Small intestine (tissue), 7 donors: ENCODE measurements around the gene APBB1. TPM values are rescaled to one million over a fixed set of nuclear protein-coding genes. Genes with fewer than 3 reads are reported as not detected.
A peak's percentile ranks its signal among the peaks of the same experiment; 100 is the strongest.
"Not testable (repeated sequence)": the region's sequence is repeated elsewhere in the genome, so short reads cannot be mapped to it uniquely, and the experiment has no call there.

ENCODE experiments used
- DNase-seq, 2 donors: peaks; one replicate each; pipeline versions ENCODE4 v3.0.0 to v3.0.0-alpha.2; 2013
- FAIRE-seq: peaks from 2 replicates; lab custom pipeline; 2012; peaks lifted over from hg19 to GRCh38; lab: Jason Lieb, UNC
- H3K27ac ChIP-seq, 3 donors: one replicate each; pipeline ENCODE4 v1.5.1; 2013; ENCODE audit warnings: low read length in 2 of 3, mild to moderate bottlenecking in 2 of 3, control low read depth in 1 of 3, inconsistent platforms in 1 of 3, low read depth in 1 of 3, moderate library complexity in 1 of 3
- H3K27me3 ChIP-seq, 3 donors: one replicate each; pipeline ENCODE4 v1.6.1; 2013; ENCODE audit warnings: low read length in 3 of 3, inconsistent platforms in 1 of 3; ENCODE audit not compliant: control insufficient read depth in 3 of 3, insufficient read depth in 3 of 3
- H3K36me3 ChIP-seq, 3 donors: one replicate each; pipeline ENCODE4 v1.6.1; 2013; ENCODE audit warnings: low read length in 3 of 3, inconsistent platforms in 1 of 3, low read depth in 1 of 3, mild to moderate bottlenecking in 1 of 3, moderate library complexity in 1 of 3; ENCODE audit not compliant: control insufficient read depth in 3 of 3, insufficient read depth in 2 of 3
- H3K4me1 ChIP-seq, 3 donors: one replicate each; pipeline ENCODE4 v1.6.1; 2013; ENCODE audit warnings: low read length in 2 of 3, inconsistent platforms in 1 of 3, low read depth in 1 of 3, mild to moderate bottlenecking in 1 of 3, moderate library complexity in 1 of 3; ENCODE audit not compliant: control insufficient read depth in 3 of 3, insufficient read depth in 2 of 3
- H3K4me3 ChIP-seq, 3 donors: one replicate each; pipeline ENCODE4 v1.5.1; 2013; ENCODE audit warnings: low read length in 3 of 3, control low read depth in 1 of 3, inconsistent platforms in 1 of 3, low read depth in 1 of 3, mild to moderate bottlenecking in 1 of 3, moderate library complexity in 1 of 3
- H3K9me3 ChIP-seq, 2 donors: one replicate each; pipeline ENCODE4 v1.6.1; 2013; ENCODE audit warnings: low read depth in 1 of 2, low read length in 1 of 2; ENCODE audit not compliant: control insufficient read depth in 2 of 2, insufficient read depth in 1 of 2
- WGBS, 3 donors: extraction: QIAGEN DNeasy Blood & Tissue Kit; methylation state at CpG; one replicate each; pipeline ENCODE4 v1.1.7; 2013; 5-methylcytosine and 5-hydroxymethylcytosine counted together
- polyA plus RNA-seq, 4 donors: library from polyadenylated mRNA; stranded (reverse) in 3 of 4; unstranded in 1 of 4; fragments of 200-250 nt in 3 of 4; fragments of 120-200 nt in 1 of 4; gene quantifications; one replicate each; pipeline versions ENCODE4 v1.2.1 to v1.2.3, GENCODE V29; 2013
- donor health status: healthy with polysubstance abuse.
- donor health status: control.
- donor health status: control.
- donor health status: Bipolar disorder and iron deficiency.
- donor health status: healthy.

The APBB1 gene
- polyA plus RNA-seq, 4 donors = 2.5 to 17.8 (median 11.9) TPM

- peaks cover 0 to 35% (median 3%) of the 10 kb centered on the region in 3 donors for H3K36me3 ChIP-seq
- 92 to 100% (median 95%) methylated on average over 4 of the region's 4 CpGs for WGBS, 3 donors
- H3K27me3 ChIP-seq, DNase-seq, H3K9me3 ChIP-seq, H3K27ac ChIP-seq, H3K4me3 ChIP-seq, FAIRE-seq: not testable (repeated sequence)
- H3K4me1 ChIP-seq = peaks cover 3 to 26% (median 6%) of the 10 kb centered on the region in 3 donors
These were observed 26.6 kb downstream of the APBB1 start for GRCh38 chr11:6392251-6392650.

- Histone ChIP-seq H3K4me1 (peaks cover 3 to 27% (median 6%) of the 10 kb centered on the region in 3 donors), H3K9me3 (no peaks in the 10 kb centered on the region), H3K4me3 (peak overlapping the region in 1 of 3 donors; percentile 95), H3K27ac (no peak overlapping the region), H3K27me3 (no peaks in the 10 kb centered on the region), H3K36me3 (peaks cover 0 to 31% (median 3%) of the 10 kb centered on the region in 3 donors)
- FAIRE-seq (no peak), DNase-seq (no peak)
- 94 to 96% (median 94%) methylated on average over 10 to 18 of the region's 18 CpGs for WGBS, 3 donors
These were observed 27.3 kb downstream of the APBB1 start for GRCh38 chr11:6391537-6392134.

GRCh38 chr11:6390718-6391469 lies 28.0 kb downstream of the APBB1 start:
- FAIRE-seq = no peak
- Histone ChIP-seq H3K27ac (peak overlapping the region; percentile 79 to 90 (median 89)), H3K9me3 (no peaks in the 10 kb centered on the region), H3K4me1 (peaks cover 3 to 27% (median 6%) of the 10 kb centered on the region in 3 donors), H3K4me3 (peak overlapping the region; percentile 70 to 95 (median 74)), H3K36me3 (peaks cover 0 to 28% (median 3%) of the 10 kb centered on the region in 3 donors), H3K27me3 (no peaks in the 10 kb centered on the region)
- WGBS, 3 donors = 34 to 38% (median 38%) methylated on average over 18 to 19 of the region's 19 CpGs
- DNase-seq = no peak

GRCh38 chr11:6389905-6390717 lies 28.8 kb downstream of the APBB1 start, which contains the start of gene SMPD1:
TSS of gene SMPD1 (plus strand) at chr11:6390474. CDS start at chr11:6390599, 125 bp downstream.
- H3K9me3 ChIP-seq = no peaks in the 10 kb centered on the region
- peak within 1 kb of the TSS; percentile 70 to 95 (median 74) for H3K4me3 ChIP-seq
- no peak for FAIRE-seq
- no peaks in the 10 kb centered on the region for H3K27me3 ChIP-seq
- peak within 1 kb of the TSS; percentile 89 to 94 (median 89) for H3K27ac ChIP-seq
- peaks cover 0 to 20% (median 3%) of the 10 kb centered on the region in 3 donors for H3K36me3 ChIP-seq
- H3K4me1 ChIP-seq = peaks cover 3 to 27% (median 6%) of the 10 kb centered on the region in 3 donors
- 0 to 1% (median 1%) methylated on average over 49 to 63 of the region's 63 CpGs for WGBS, 3 donors
- peak; percentile 95 to 96 for DNase-seq

- Histone ChIP-seq H3K27me3 (no peaks in the 10 kb centered on the region), H3K4me1 (peaks cover 3 to 27% (median 6%) of the 10 kb centered on the region in 3 donors), H3K9me3 (no peaks in the 10 kb centered on the region), H3K4me3 (no peak overlapping the region), H3K36me3 (peaks cover 0 to 8% (median 0%) of the 10 kb centered on the region in 3 donors), H3K27ac (peak overlapping the region in 1 of 3 donors; percentile 89)
- FAIRE-seq (no peak), DNase-seq (no peak)
- WGBS, 3 donors = 93 to 100% (median 97%) methylated on average over 1 of the region's 1 CpG
These were observed 30.1 kb downstream of the APBB1 start for GRCh38 chr11:6388748-6389147.

- Histone ChIP-seq H3K4me1 (peaks cover 3 to 27% (median 6%) of the 10 kb centered on the region in 3 donors), H3K9me3 (no peaks in the 10 kb centered on the region), H3K36me3 (peaks cover 0 to 5% (median 0%) of the 10 kb centered on the region in 3 donors), H3K27me3 (no peaks in the 10 kb centered on the region), H3K4me3 (no peak overlapping the region), H3K27ac (peak overlapping the region; percentile 41 to 76 (median 51))
- DNase-seq = peak; percentile 59 to 70
- FAIRE-seq = no peak
- WGBS, 3 donors = 43 to 64% (median 50%) methylated on average over 12 of the region's 12 CpGs
These were observed 30.9 kb downstream of the APBB1 start for GRCh38 chr11:6387811-6388599.

GRCh38 chr11:6385046-6385777 lies 33.7 kb downstream of the APBB1 start:
- no peaks in the 10 kb centered on the region for H3K9me3 ChIP-seq
- peaks cover 0 to 22% (median 4%) of the 10 kb centered on the region in 3 donors for H3K4me1 ChIP-seq
- no peak for FAIRE-seq
- DNase-seq = no peak
- no peak overlapping the region for H3K4me3 ChIP-seq
- no peaks in the 10 kb centered on the region for H3K27me3 ChIP-seq
- H3K36me3 ChIP-seq = no peaks in the 10 kb centered on the region
- 86 to 94% (median 90%) methylated on average over 7 of the region's 7 CpGs for WGBS, 3 donors
- H3K27ac ChIP-seq = no peak overlapping the region
